Measurements from ENCODE around the gene QTRT2. TPM values are rescaled to one million over a fixed set of nuclear protein-coding genes. Genes with fewer than 3 reads are reported as not detected.

QTRT2 gene
- polyA plus RNA-seq, 3 donors from 2014 or later: 2.5 to 12.3 (median 12.0) TPM

GRCh38 chr3:114115143-114115542 lies 58.6 kb downstream of the QTRT2 start:
- no peaks in the 10 kb centered on the region for H3K36me3 Mint-ChIP-seq
- no peak overlapping the region for H3K4me3 Mint-ChIP-seq
- H3K27me3 Mint-ChIP-seq (ENCODE audit: low read depth in 3 of 3): peaks cover 0 to 3% (median 0%) of the 10 kb centered on the region in 3 donors
- H3K9me3 Mint-ChIP-seq: no peaks in the 10 kb centered on the region
- no peaks in the 10 kb centered on the region for H3K4me1 Mint-ChIP-seq
- no peak overlapping the region for H3K27ac Mint-ChIP-seq
- no peak for DNase-seq

GRCh38 chr3:114119776-114120175 lies 63.2 kb downstream of the QTRT2 start:
- no peak overlapping the region for H3K4me3 Mint-ChIP-seq

DNA sequence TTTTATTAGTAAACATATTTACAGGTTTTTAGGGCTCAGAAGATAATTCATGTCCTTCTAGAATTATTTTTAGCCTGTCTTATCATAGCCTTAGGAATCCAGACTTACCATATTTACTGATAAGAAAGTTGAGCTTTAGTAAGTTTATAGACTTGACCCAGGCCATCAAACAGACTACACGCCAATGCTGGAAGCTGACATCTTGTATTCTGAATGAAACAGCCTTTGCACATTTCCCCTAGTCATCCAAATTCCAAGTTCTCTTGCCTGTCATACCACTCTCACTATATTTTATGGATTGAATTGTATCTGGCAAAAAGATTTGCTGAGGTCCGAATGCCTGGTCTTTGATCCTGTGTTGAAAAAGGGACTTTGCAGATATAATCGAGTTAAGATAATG lies 63.7 kb downstream of the QTRT2 start:
- H3K36me3 Mint-ChIP-seq: no peaks in the 10 kb centered on the region
- no peak overlapping the region for H3K27ac Mint-ChIP-seq
- no peaks in the 10 kb centered on the region for H3K4me1 Mint-ChIP-seq
- DNase-seq: no peak
- H3K4me3 Mint-ChIP-seq: no peak overlapping the region
- H3K27me3 Mint-ChIP-seq (ENCODE audit: low read depth in 3 of 3): peaks cover 3 to 7% (median 5%) of the 10 kb centered on the region in 3 donors
- H3K9me3 Mint-ChIP-seq: no peaks in the 10 kb centered on the region

More at GRCh38 chr3:114119776-114120175, 63.2 kb downstream of the QTRT2 start:
- no peak overlapping the region for H3K27ac Mint-ChIP-seq
- DNase-seq: no peak
- H3K27me3 Mint-ChIP-seq (ENCODE audit: low read depth in 3 of 3): peaks cover 3 to 6% (median 5%) of the 10 kb centered on the region in 3 donors
- no peaks in the 10 kb centered on the region for H3K36me3 Mint-ChIP-seq
- H3K4me1 Mint-ChIP-seq: no peaks in the 10 kb centered on the region
- no peaks in the 10 kb centered on the region for H3K9me3 Mint-ChIP-seq

GRCh38 chr3:114122027-114122709 lies 65.6 kb downstream of the QTRT2 start:
- H3K9me3 Mint-ChIP-seq: no peaks in the 10 kb centered on the region
- no peaks in the 10 kb centered on the region for H3K36me3 Mint-ChIP-seq
- no peak for DNase-seq
- H3K27me3 Mint-ChIP-seq (ENCODE audit: low read depth in 3 of 3): peaks cover 3 to 7% (median 7%) of the 10 kb centered on the region in 3 donors
- H3K4me1 Mint-ChIP-seq: no peaks in the 10 kb centered on the region
- no peak overlapping the region for H3K27ac Mint-ChIP-seq
- no peak overlapping the region for H3K4me3 Mint-ChIP-seq

- Mint-ChIP-seq H3K36me3 (no peaks in the 10 kb centered on the region), H3K4me3 (no peak overlapping the region), H3K27me3 (ENCODE audit: low read depth in 3 of 3) (peaks cover 3 to 9% (median 7%) of the 10 kb centered on the region in 3 donors), H3K27ac (no peak overlapping the region), H3K4me1 (no peaks in the 10 kb centered on the region), H3K9me3 (no peaks in the 10 kb centered on the region)
- DNase-seq: no peak
Observed at GRCh38 chr3:114126461-114126860, 69.9 kb downstream of the QTRT2 start.

DNA sequence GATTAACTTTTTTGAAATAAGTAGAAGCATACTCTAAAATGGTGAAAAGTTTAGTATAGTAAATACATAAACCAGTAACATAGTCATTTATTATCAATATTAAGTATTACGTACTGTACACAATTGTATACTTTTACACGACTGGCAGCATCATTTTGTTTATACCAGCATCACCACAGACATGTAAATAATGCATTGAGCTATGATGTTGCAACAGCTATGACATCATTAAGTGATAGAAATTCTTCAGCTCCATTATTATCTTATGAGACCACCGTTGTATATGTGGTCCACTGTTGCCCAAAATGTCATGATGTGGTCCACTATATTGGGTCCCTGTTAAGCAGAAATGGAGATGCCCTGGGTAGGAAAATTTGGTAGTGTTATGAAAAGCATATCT lies 71.0 kb downstream of the QTRT2 start:
- no peak for DNase-seq
- H3K27me3 Mint-ChIP-seq (ENCODE audit: low read depth in 3 of 3): peaks cover 5 to 14% (median 7%) of the 10 kb centered on the region in 3 donors
- H3K27ac Mint-ChIP-seq: no peak overlapping the region
- H3K4me1 Mint-ChIP-seq: no peaks in the 10 kb centered on the region
- no peak overlapping the region for H3K4me3 Mint-ChIP-seq
- H3K36me3 Mint-ChIP-seq: no peaks in the 10 kb centered on the region
- H3K9me3 Mint-ChIP-seq: no peaks in the 10 kb centered on the region

GRCh38 chr3:114128231-114128630 lies 71.7 kb downstream of the QTRT2 start:
- DNase-seq: no peak
- H3K27me3 Mint-ChIP-seq (ENCODE audit: low read depth in 3 of 3): peaks cover 7 to 9% (median 7%) of the 10 kb centered on the region in 3 donors
- no peaks in the 10 kb centered on the region for H3K4me1 Mint-ChIP-seq
- H3K4me3 Mint-ChIP-seq: no peak overlapping the region
- H3K36me3 Mint-ChIP-seq: no peaks in the 10 kb centered on the region
- H3K9me3 Mint-ChIP-seq: no peaks in the 10 kb centered on the region
- H3K27ac Mint-ChIP-seq: no peak overlapping the region

DNA sequence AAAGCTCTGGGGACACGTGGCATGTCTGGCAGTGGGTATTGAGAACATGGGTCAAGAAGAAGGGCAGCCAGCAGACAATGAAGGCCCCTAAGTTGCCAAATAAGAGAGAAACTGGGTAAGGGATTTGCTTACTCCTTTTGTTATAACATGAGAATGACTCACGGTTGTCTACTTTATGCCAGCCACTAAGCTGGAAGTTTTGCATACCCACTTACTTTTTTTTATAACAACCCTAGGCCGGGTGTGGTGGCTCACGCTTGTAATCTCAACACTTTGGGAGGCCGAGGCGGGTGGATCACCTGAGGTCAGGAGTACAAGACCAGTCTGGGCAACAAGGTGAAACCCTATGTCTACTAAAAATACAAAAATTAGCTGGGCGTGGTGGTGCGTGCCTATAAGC lies 72.3 kb downstream of the QTRT2 start:
- peaks cover 6 to 9% (median 6%) of the 10 kb centered on the region in 3 donors for H3K27me3 Mint-ChIP-seq (ENCODE audit: low read depth in 3 of 3)
- H3K4me3 Mint-ChIP-seq: no peak overlapping the region
- DNase-seq: no peak
- no peak overlapping the region for H3K27ac Mint-ChIP-seq
- H3K36me3 Mint-ChIP-seq: no peaks in the 10 kb centered on the region
- H3K4me1 Mint-ChIP-seq: no peaks in the 10 kb centered on the region
- H3K9me3 Mint-ChIP-seq: peaks cover 0 to 3% (median 0%) of the 10 kb centered on the region in 6 donors

- peaks cover 4 to 8% (median 6%) of the 10 kb centered on the region in 3 donors for H3K27me3 Mint-ChIP-seq (ENCODE audit: low read depth in 3 of 3)
- H3K4me3 Mint-ChIP-seq: no peak overlapping the region
- no peak overlapping the region for H3K27ac Mint-ChIP-seq
- H3K9me3 Mint-ChIP-seq: peaks cover 0 to 3% (median 0%) of the 10 kb centered on the region in 6 donors
- no peaks in the 10 kb centered on the region for H3K4me1 Mint-ChIP-seq
- DNase-seq: no peak
- H3K36me3 Mint-ChIP-seq: no peaks in the 10 kb centered on the region
Observed at GRCh38 chr3:114132500-114132899, 76.0 kb downstream of the QTRT2 start.

DNA sequence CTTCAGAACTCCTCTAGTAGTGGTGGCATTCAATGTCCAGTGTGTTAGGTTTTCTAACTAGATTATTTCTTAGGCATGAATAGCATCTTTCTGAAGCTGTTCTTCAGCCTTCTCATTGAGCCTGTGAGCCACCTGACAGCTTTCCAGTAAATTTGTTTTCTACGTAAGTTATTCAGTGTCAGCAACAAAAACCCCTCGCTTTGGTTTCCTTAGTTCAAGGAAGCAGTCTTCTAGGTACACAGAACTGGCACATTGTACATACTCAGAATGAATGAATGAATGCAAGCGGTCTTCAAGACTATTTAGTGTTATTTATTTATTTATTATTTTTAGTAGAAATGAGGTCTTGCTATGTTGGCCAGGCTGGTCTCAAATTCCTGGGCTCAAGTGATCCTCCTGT lies 77.4 kb downstream of the QTRT2 start:
- no peak for DNase-seq
- Mint-ChIP-seq H3K27ac (no peak overlapping the region), H3K27me3 (ENCODE audit: low read depth in 3 of 3) (peaks cover 4 to 8% (median 6%) of the 10 kb centered on the region in 3 donors), H3K9me3 (peaks cover 0 to 3% (median 0%) of the 10 kb centered on the region in 6 donors), H3K36me3 (no peaks in the 10 kb centered on the region), H3K4me3 (no peak overlapping the region), H3K4me1 (no peaks in the 10 kb centered on the region)

Other genes starting within 250 kb of the QTRT2 start
- under 1 TPM; 0.45 to 0.93 (median 0.71) TPM for gene GRAMD1C, start 217.9 kb upstream of the QTRT2 start, polyA plus RNA-seq
- gene ZDHHC23, start 108.7 kb upstream of the QTRT2 start, polyA plus RNA-seq: under 1 TPM; 0.08 to 0.63 (median 0.57) TPM
- 1 to 10 TPM in 1 of 3 donors, under 1 TPM in 1, not detected in 1; 0.67 to 2.9 TPM for gene CCDC191, start 211 bp upstream of the QTRT2 start, polyA plus RNA-seq
- gene DRD3, start 122.3 kb downstream of the QTRT2 start, polyA plus RNA-seq: under 1 TPM in 1 of 3 donors, not detected in 2; 0.20 TPM
- gene ZNF80, start 180.8 kb downstream of the QTRT2 start, polyA plus RNA-seq: 1 to 10 TPM in 2 of 3 donors, under 1 TPM in 1; 0.81 to 2.0 (median 1.7) TPM
- gene TIGIT, start 237.3 kb downstream of the QTRT2 start, polyA plus RNA-seq: 10 to 100 TPM; 58.7 to 89.9 (median 87.3) TPM